GM21529 (cell line): ENCODE data around the gene ADM.

Experiments used
- ATAC-seq: cut with Tn5 transposase; IDR thresholded peaks from one replicate; pipeline ENCODE4 v1.9.1; 2021; ENCODE audit not compliant: unreplicated experiment

The ADM gene

GRCh38 chr11:10326012-10326964, 21.4 kb downstream of the ADM start:
- no peak for ATAC-seq

- no peak for ATAC-seq
These were observed 22.4 kb downstream of the ADM start for GRCh38 chr11:10327254-10327653.

GRCh38 chr11:10328314-10329098, 23.6 kb downstream of the ADM start:
- no peak for ATAC-seq

GRCh38 chr11:10329356-10329755, 24.5 kb downstream of the ADM start:
- no peak for ATAC-seq

- no peak for ATAC-seq
These were observed 25.1 kb downstream of the ADM start for GRCh38 chr11:10329935-10330334.

- ATAC-seq = no peak
These were observed 26.8 kb downstream of the ADM start for GRCh38 chr11:10331548-10332289.

GRCh38 chr11:10333490-10333889, 28.6 kb downstream of the ADM start:
- ATAC-seq = no peak

GRCh38 chr11:10338287-10338686, 33.4 kb downstream of the ADM start:
- ATAC-seq = no peak

GRCh38 chr11:10348650-10349280, 43.9 kb downstream of the ADM start:
- ATAC-seq = no peak

- ATAC-seq = no peak
These were observed 44.4 kb downstream of the ADM start for GRCh38 chr11:10349281-10349665.

GRCh38 chr11:10349806-10350205, 44.9 kb downstream of the ADM start:
- ATAC-seq = no peak

GRCh38 chr11:10350334-10350733, 45.5 kb downstream of the ADM start:
- ATAC-seq = no peak

GRCh38 chr11:10351435-10351764, 46.5 kb downstream of the ADM start:
- ATAC-seq = no peak

GRCh38 chr11:10351765-10352641, 47.1 kb downstream of the ADM start:
- ATAC-seq = no peak

GRCh38 chr11:10352921-10353550, 48.2 kb downstream of the ADM start:
- no peak for ATAC-seq

GRCh38 chr11:10354389-10354788, 49.5 kb downstream of the ADM start:
- no peak for ATAC-seq

- no peak for ATAC-seq
These were observed 50.4 kb downstream of the ADM start for GRCh38 chr11:10355257-10355661.

GRCh38 chr11:10356161-10356560, 51.3 kb downstream of the ADM start:
- no peak for ATAC-seq
